Kidney epithelial cell (primary cell): Measurements from ENCODE around the gene RGS7. TPM values are rescaled to one million over a fixed set of nuclear protein-coding genes. Genes with fewer than 3 reads are reported as not detected.
"Not testable (repeated sequence)": the region's sequence is repeated elsewhere in the genome, so short reads cannot be mapped to it uniquely, and the experiment has no call there.

Experiments used
- DNase-seq: peaks from one replicate; pipeline ENCODE4 v3.0.0-alpha.2; 2010; ENCODE audit warnings: low read depth
- H3K27me3 ChIP-seq: 2 replicates; pipeline ENCODE4 v1.6.0; 2011; ENCODE audit warnings: low read length; ENCODE audit not compliant: control insufficient read depth, insufficient read depth
- H3K36me3 ChIP-seq: 2 replicates; pipeline ENCODE4 v1.5.1; 2011; ENCODE audit warnings: low read length; ENCODE audit not compliant: control insufficient read depth, insufficient read depth
- H3K4me3 ChIP-seq: 2 replicates; pipeline ENCODE4 v1.5.1; 2011; ENCODE audit warnings: low read depth, mild to moderate bottlenecking, control low read depth, low read length
- total RNA-seq: library from RNA; depleted of rRNA; stranded (reverse); fragments of >200 nt; gene quantifications from 2 replicates; pipeline ENCODE4 v1.2.3, GENCODE V29; 2015
- TF ChIP-seq, protein P1 (sequence below): IDR thresholded peaks from 2 replicates; pipeline ENCODE4 v1.5.1; 2011; ENCODE audit warnings: mild to moderate bottlenecking, moderate library complexity, low read length, control low read depth, inconsistent platforms; ENCODE audit not compliant: insufficient read depth, poor library complexity, severe bottlenecking

Gene RGS7
- total RNA-seq, 1 donor from 2014 or later: 1.5 TPM

DNA sequence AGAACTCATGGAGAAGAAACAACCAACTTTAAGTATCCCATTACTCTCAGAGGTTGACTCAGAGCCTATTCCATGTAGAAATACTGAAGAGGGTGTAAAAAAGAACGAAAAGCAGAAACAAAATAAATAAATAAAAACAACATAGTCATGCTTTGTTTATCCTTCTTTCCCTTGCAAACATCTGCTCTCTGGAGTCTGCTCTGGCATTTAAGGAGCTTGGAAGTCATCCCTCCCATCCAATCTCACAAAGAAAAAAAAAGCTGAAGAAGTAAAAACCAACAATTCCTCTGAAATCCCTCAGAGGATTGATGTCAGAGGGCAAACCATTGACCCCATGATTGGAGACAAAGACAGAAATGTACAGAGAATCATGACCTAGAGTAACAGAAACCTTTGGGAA is 442.5 kb downstream of the RGS7 start:
- Histone ChIP-seq H3K27me3 (no peaks in the 10 kb centered on the region), H3K4me3 (no peak overlapping the region), H3K36me3 (no peaks in the 10 kb centered on the region)
- TF ChIP-seq, protein P1, sequence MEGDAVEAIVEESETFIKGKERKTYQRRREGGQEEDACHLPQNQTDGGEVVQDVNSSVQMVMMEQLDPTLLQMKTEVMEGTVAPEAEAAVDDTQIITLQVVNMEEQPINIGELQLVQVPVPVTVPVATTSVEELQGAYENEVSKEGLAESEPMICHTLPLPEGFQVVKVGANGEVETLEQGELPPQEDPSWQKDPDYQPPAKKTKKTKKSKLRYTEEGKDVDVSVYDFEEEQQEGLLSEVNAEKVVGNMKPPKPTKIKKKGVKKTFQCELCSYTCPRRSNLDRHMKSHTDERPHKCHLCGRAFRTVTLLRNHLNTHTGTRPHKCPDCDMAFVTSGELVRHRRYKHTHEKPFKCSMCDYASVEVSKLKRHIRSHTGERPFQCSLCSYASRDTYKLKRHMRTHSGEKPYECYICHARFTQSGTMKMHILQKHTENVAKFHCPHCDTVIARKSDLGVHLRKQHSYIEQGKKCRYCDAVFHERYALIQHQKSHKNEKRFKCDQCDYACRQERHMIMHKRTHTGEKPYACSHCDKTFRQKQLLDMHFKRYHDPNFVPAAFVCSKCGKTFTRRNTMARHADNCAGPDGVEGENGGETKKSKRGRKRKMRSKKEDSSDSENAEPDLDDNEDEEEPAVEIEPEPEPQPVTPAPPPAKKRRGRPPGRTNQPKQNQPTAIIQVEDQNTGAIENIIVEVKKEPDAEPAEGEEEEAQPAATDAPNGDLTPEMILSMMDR: no peak
- DNase-seq: no peak

DNA sequence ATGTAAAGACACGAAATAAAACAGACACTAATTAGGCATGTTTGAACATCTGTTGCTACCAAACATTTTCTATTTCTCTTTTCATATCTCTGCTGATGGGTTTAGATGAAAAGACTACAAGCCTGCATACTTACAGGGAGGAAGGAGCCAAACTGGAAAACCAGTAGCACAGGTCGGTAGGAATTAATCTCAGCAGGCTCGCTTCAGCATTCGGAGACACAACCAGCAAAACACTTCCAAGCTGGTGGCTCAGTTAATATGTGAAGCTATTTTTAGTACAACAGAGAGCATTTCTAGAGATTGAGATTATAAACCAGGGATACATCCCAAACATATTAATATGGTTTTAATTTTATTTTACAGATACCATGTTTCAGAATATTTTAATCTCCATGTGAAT is 444.2 kb downstream of the RGS7 start:
- H3K4me3 ChIP-seq: no peak overlapping the region
- TF ChIP-seq, protein P1: no peak
- H3K36me3 ChIP-seq: no peaks in the 10 kb centered on the region
- DNase-seq: no peak
- no peaks in the 10 kb centered on the region for H3K27me3 ChIP-seq

DNA sequence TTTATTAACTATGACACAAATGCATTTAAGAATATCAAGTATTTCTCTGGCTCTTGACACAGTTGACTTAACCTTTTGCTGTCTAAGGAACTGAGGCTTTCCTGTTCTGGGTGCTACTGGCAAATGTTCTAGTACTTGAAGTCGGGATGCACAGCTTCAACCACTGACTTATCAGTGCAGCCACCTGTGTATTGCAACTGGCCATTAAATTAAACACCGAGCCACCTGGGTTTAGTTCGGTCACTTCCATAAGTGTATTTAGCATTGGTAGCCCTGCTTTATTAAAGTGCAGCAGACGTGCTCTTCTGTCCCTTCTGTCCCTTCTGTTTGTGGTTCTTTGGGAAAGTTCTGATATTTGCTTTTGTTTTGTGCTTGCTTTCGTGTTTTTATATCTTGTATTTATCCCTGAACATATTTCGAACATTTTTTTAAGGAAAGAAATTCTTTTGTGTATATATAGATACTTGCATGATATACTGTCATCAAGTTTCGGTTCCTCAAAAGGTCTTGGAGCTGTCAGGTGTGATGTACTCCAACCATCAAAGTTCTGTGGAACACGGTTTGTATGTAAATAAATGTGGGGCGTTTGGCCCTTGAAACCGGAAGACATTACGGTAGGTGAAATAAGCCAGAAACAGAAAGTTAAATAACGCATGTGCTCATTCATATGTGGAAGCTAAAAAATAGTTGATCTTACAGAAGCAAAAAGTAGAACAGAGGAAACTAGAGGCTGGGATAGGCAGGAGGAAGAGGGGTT is 447.1 kb downstream of the RGS7 start:
- H3K27me3 ChIP-seq: no peaks in the 10 kb centered on the region
- DNase-seq: no peak
- H3K36me3 ChIP-seq: no peaks in the 10 kb centered on the region
- TF ChIP-seq, protein P1: no peak
- no peak overlapping the region for H3K4me3 ChIP-seq

DNA sequence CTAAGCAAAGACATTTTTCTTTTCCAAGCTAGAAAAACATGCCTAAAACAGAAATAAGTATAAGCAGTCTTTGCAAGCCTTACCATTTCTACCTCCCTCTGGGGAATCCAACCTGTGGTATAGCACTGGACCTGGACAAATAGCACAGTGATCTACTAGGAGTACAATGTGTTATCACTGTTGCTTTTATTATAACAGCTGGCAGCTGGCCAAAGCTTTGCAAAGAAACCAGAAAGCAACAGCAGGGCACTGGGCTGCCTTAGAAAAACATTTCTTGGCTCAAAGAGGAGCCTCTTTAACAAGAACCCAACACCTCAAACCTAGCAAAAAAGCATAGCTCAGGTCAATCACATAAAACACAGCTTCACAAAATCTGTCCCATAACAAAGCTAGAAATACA is 450.5 kb downstream of the RGS7 start:
- DNase-seq: no peak
- H3K4me3 ChIP-seq: no peak overlapping the region
- no peaks in the 10 kb centered on the region for H3K36me3 ChIP-seq
- no peaks in the 10 kb centered on the region for H3K27me3 ChIP-seq
- TF ChIP-seq, protein P1: no peak

DNA sequence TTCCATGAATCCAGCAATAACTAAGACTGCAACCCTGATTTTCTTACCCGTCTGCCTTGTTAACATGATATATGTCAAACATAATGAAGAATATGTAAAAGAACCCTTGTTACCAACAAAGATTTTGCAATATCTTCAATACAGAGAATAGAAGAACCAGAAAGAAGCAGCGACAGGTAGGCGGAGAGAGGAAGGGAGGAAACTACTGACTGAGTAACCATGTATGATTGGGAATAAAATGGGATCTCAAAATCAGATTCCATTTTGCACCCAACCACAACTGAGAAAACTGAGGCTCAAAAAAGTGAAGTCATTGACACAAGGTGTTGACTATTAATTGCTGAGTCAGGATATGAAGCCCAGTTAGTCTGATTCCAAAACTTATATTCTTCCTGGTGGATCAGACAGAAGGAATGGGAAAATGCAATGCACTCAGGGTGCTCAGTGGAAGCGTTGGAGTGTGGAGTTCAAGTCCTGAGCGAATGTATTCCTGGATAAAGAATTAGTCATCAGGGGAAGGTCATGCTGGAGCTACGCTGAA is 451.7 kb downstream of the RGS7 start:
- no peaks in the 10 kb centered on the region for H3K36me3 ChIP-seq
- no peak for DNase-seq
- TF ChIP-seq, protein P1: no peak
- no peak overlapping the region for H3K4me3 ChIP-seq
- H3K27me3 ChIP-seq: no peaks in the 10 kb centered on the region

DNA sequence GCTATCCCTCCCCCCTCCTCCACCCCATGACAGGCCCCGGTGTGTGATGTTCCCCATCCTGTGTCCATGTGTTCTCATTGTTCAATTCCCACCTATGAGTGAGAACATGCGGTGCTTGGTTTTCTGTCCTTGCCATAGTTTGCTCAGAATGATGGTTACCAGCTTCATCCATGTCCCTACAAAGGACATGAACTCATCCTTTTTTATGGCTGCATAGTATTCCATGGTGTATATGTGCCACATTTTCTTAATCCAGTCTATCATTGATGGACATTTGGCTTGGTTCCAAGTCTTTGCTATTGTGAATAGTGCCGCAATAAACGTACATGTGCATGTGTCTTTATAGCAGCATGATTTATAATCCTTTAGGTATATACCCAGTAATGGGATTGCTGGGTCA is 461.6 kb downstream of the RGS7 start:
- not testable (repeated sequence) for H3K4me3 ChIP-seq, H3K36me3 ChIP-seq, DNase-seq, H3K27me3 ChIP-seq
